GM12873 (cell line): ENCODE data around the gene SMIM12.

Source experiments
- CTCF ChIP-seq: IDR thresholded peaks from 2 replicates; pipeline ENCODE4 v1.5.1; 2012; ENCODE audit warnings: low read depth, mild to moderate bottlenecking, moderate library complexity, low read length, control low read depth; ENCODE audit not compliant: insufficient read depth; ENCODE audit errors: missing control alignments

SMIM12 gene

GRCh38 chr1:34859446-34860200, at the start of gene SMIM12:
Gene SMIM12 (minus strand): TSS chr1:34859749. CDS start chr1:34855977, 3,772 bp downstream.
- TF ChIP-seq CTCF, result peak; percentile 83

DNA sequence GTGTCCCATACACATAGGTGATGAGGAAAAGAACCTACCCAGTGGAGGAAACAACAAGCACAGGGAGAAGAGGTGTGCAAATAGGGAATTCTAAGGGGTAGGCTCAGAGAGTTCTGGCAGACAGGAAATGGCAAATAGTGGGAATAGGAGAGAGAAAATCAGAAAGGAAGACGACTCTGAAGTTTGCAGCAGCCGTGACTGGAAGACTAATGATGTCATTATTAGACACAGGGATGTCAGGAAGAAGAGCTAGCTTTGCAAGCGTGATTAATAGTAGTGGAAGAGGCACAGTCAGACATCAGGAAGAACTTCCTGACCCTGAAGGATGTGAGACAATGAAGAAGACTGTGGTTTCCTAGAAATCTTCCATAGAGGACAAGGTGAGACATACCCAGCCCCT, 48.8 kb upstream of the SMIM12 start:
- no peak for TF ChIP-seq CTCF

DNA sequence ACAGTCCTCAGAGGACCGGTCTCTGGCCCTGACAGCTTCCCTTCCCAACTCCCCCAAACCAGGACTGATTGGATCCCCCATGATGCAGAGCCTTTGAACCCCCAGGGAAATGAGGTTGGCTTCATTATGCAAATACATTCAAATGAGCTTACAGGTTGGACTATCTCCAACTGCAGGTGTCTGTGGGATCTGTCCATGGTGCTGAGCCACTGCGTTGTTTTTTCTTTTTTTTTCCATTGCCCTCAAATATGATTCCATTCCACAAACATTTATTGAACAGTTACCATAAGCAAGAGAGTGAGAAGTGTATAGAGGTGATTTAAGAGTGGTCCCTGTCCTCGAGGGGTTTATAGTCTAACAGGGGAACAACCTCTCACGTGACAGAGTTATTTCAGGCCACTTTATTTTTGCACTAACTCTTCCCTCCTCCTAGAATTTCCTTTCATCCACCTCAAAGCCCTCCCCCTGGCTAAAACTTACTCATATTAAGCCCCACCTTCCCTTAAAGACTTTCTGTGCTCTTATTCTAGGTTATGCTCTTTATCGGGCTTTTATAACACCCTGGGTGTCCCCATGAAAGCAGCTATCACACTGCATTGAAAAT, 48.0 kb upstream of the SMIM12 start:
- no peak for TF ChIP-seq CTCF

DNA sequence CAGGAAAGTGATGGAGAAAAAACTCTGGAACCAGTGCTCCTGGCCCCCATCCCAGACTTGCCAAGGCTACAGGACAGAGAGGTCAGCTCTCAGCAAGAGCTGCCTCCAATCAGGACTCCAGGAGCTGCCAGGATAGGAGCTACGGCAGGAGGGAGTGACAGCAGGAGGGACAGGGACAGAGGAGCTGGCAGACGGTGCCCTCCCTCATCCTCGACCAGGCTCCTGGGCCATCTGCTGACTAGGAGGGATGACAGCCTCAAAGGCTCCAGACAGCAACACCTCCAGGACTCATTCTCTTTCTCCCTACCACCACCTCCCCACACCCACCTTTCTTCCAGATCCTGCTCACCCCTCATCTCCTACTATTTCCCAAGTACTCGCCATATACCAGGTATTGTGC, 47.2 kb upstream of the SMIM12 start:
- no peak for TF ChIP-seq CTCF

DNA sequence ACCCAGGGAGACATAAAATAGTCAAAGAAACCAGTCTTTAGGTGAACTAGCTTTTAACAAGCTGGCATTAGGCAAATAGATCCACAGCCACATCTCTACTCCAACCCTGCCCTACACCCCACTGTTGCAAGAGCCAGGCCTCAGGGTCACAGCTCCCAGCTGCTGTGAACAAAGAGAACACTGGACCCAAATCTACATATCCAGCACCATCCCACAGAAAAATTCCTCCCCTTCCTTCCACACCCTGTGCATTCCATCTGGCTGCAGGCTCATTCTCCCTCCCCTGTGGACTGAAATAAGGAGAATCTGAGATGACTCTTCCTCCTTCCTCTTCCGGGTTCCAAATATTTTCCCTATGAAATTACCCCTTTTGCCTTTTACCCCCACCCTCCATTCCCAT, 46.7 kb upstream of the SMIM12 start:
- TF ChIP-seq CTCF, result no peak

DNA sequence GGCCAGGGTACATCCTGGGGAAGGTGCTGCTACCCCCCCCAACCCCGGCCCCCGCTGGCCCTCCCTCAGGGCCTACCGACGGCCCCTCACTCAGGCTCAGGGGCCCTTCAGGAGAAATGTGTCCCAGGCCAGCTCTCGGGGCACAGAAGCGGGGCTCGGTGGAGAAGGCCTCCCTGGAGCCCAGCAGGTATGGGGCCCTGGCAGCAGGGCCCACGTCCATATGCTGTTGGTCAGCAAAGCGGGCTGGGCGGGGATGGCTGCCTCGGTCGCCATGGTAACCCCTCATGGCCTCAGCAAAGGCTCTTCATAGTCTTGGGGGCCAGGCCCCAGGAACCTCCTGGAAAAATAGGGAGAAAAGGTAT, 45.5 kb upstream of the SMIM12 start:
- TF ChIP-seq CTCF, result no peak

GRCh38 chr1:34904236-34905097, 44.9 kb upstream of the SMIM12 start:
- no peak for TF ChIP-seq CTCF
